Nephron progenitor cell (in vitro differentiated cells): ENCODE data around the gene PKD1L1.

Experiments
- DNase-seq: peaks from one replicate; pipeline ENCODE4 v3.0.0; 2021
- H3K27ac Mint-ChIP-seq: 2 replicates; pipeline ENCODE4 v1.8.0; 2021; ENCODE audit warnings: mild to moderate bottlenecking, moderate library complexity, mixed read lengths
- H3K27me3 Mint-ChIP-seq: 2 replicates; pipeline ENCODE4 v1.8.0; 2021; ENCODE audit warnings: mild to moderate bottlenecking, low read depth, mixed read lengths; ENCODE audit not compliant: poor library complexity
- H3K36me3 Mint-ChIP-seq: 2 replicates; pipeline ENCODE4 v1.8.0; 2021; ENCODE audit warnings: low read depth, mixed read lengths
- H3K4me1 Mint-ChIP-seq: 2 replicates; pipeline ENCODE4 v1.8.0; 2021; ENCODE audit warnings: mixed read lengths
- H3K4me3 Mint-ChIP-seq: 2 replicates; pipeline ENCODE4 v1.8.0; 2021; ENCODE audit warnings: mild to moderate bottlenecking, moderate library complexity, mixed read lengths
- H3K9me3 Mint-ChIP-seq: 2 replicates; pipeline ENCODE4 v1.8.0; 2021; ENCODE audit warnings: mild to moderate bottlenecking, moderate library complexity, mixed read lengths
- CTCF ChIP-seq: fragments of 200-600 bp; sonication (generic); IDR thresholded peaks from 2 replicates; pipeline ENCODE4 v1.5.0; 2021; ENCODE audit warnings: antibody characterized with exemption

Gene PKD1L1

GRCh38 chr7:47888371-47889265 is 59.6 kb downstream of the PKD1L1 start:
- Mint-ChIP-seq H3K4me1 (peaks cover 45% of the 10 kb centered on the region), H3K27ac (peak overlapping the region; percentile 61), H3K4me3 (no peak overlapping the region), H3K27me3 (peaks cover 7% of the 10 kb centered on the region), H3K9me3 (no peaks in the 10 kb centered on the region), H3K36me3 (no peaks in the 10 kb centered on the region)
- TF ChIP-seq CTCF: no peak
- no peak for DNase-seq

- H3K36me3 Mint-ChIP-seq: no peaks in the 10 kb centered on the region
- no peak overlapping the region for H3K27ac Mint-ChIP-seq
- no peaks in the 10 kb centered on the region for H3K9me3 Mint-ChIP-seq
- peaks cover 42% of the 10 kb centered on the region for H3K4me1 Mint-ChIP-seq
- DNase-seq: no peak
- H3K27me3 Mint-ChIP-seq: peaks cover 7% of the 10 kb centered on the region
- H3K4me3 Mint-ChIP-seq: no peak overlapping the region
- TF ChIP-seq CTCF: no peak
Measured at GRCh38 chr7:47887016-47887640, 61.1 kb downstream of the PKD1L1 start.

GRCh38 chr7:47885987-47886811 is 62.1 kb downstream of the PKD1L1 start:
- no peak overlapping the region for H3K4me3 Mint-ChIP-seq
- DNase-seq: no peak
- no peak overlapping the region for H3K27ac Mint-ChIP-seq
- no peaks in the 10 kb centered on the region for H3K9me3 Mint-ChIP-seq
- H3K36me3 Mint-ChIP-seq: no peaks in the 10 kb centered on the region
- H3K27me3 Mint-ChIP-seq: peaks cover 8% of the 10 kb centered on the region
- no peak for TF ChIP-seq CTCF
- peaks cover 38% of the 10 kb centered on the region for H3K4me1 Mint-ChIP-seq

GRCh38 chr7:47885309-47885986 is 62.8 kb downstream of the PKD1L1 start:
- Mint-ChIP-seq H3K36me3 (no peaks in the 10 kb centered on the region), H3K4me3 (no peak overlapping the region), H3K27ac (no peak overlapping the region), H3K27me3 (peaks cover 12% of the 10 kb centered on the region), H3K9me3 (no peaks in the 10 kb centered on the region), H3K4me1 (peaks cover 33% of the 10 kb centered on the region)
- DNase-seq: no peak
- no peak for TF ChIP-seq CTCF

- no peak for DNase-seq
- no peaks in the 10 kb centered on the region for H3K36me3 Mint-ChIP-seq
- H3K4me1 Mint-ChIP-seq: peaks cover 33% of the 10 kb centered on the region
- TF ChIP-seq CTCF: no peak
- no peaks in the 10 kb centered on the region for H3K9me3 Mint-ChIP-seq
- peaks cover 12% of the 10 kb centered on the region for H3K27me3 Mint-ChIP-seq
- H3K4me3 Mint-ChIP-seq: no peak overlapping the region
- no peak overlapping the region for H3K27ac Mint-ChIP-seq
Measured at GRCh38 chr7:47884675-47885074, 63.6 kb downstream of the PKD1L1 start.
